ENCODE results near the gene UMAD1.
"Not testable (repeated sequence)": the region's sequence is repeated elsewhere in the genome, so short reads cannot be mapped to it uniquely, and the experiment has no call there.

Gene UMAD1

DNA sequence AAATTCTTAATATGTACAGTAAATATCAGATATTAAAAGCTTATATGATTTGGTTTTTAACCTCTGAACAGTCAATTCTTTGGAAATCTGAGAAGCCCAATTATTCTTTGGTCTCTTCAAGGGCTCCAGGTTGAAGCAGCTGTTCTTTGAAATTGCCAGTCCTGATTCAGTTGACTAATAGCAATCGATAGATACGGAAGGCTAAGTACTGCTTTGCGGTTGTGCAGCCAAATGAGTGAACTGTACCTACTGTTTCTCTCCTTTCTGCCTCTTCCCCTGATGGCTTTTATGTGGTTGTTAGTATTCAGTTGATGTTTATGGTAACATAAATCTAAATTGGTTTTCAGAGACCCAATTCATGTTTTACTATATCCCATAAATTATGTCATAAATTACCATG lies 181.0 kb downstream of the UMAD1 start:
- in situ Hi-C loops (cut with MboI; ENCODE audit: low sequenced_read_pairs) = no loop called here

DNA sequence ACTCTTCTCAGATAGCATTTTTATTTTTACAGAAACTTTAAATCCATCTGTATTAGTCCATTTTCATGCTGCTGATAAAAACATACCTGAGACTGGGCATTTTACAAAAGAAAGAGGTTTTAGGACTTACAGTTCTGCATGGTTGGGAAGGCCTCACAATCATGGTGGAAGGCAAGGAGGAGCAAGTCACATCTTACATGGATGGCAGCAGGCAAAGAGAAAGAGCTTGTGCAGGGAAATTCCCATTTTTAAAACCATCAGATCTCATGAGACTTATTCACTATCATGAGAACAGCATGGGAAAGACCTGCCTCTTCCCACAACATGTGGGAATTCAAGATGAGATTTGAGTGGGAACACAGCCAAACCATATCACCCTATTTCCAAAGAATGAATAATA lies 184.7 kb downstream of the UMAD1 start:
- in situ Hi-C loops (cut with MboI; ENCODE audit: low sequenced_read_pairs) = not testable (repeated sequence)

DNA sequence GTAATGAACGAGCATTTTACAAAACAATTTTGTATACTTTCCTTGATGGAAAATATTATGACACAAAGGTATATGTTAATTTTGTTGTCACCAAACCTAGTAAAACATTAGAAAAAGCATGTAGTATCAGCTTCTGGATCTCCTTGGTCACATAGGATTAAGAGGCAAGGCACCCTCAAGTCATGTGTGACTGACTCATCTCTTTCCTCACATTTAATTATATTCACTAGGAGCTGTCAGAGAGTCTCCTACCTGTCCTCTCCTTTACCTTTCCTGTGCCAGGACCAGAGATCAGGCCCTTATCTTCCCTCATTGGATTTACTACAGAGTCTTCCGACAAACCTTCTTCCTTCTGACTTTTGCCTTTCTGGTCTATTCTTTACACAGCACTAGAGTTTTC lies 189.1 kb downstream of the UMAD1 start:
- in situ Hi-C loops (cut with MboI; ENCODE audit: low sequenced_read_pairs) = no loop called here

DNA sequence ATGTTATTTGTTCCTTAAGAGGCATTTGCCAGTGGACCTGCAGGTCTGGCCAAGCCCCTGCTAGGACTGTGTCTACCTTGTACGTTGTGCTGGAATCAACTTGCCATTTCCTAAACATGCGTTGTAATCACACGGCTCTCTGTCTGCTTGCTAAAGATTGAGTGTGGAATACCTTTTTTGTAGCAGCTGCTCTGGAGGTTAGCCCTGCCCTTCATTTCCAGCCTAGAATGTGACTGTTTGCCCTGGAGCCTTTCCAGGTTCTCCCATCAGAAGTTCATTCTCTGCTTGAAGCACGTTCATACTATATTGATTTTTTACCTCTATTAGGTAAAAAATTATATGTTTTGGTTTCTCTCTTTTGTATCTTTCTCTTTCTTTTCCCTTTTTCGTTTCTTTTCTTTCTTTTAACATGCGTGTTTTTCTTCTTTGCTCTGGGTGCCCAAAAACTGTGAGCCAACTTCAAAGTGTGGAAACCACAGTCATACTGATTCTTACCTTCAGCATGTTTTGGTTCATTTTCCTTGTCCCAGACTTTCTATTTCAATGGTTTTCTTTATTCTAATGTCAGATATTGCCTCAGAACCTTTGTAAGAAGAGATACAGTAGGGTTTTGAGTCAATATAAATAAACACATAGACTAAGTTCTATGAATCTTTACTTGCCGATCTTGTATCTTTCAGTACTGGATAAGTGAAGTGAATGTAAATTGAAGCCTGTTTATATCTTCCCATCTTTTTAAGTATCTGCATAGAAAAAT lies 189.7 kb downstream of the UMAD1 start:
- in situ Hi-C loops (cut with MboI; ENCODE audit: low sequenced_read_pairs) = no loop called here

DNA sequence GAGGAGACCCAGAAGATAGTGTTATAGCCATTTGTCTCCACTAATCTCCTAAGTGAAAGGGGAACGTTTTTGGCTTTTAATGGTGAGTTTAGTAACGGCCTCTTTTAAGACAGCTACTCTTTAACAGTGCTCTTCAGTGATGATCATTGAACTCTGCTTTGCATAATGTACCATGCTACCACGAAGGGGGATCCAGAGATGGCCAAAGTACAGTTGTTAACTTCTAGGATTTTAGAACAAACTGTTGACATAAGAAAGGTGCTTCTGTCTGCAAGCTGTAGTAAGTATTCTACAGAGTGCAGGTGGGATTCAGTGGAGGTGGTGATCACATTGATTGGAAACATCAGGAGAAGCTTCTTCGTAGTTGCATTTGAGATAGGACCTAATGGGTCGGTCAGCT lies 192.0 kb downstream of the UMAD1 start:
- in situ Hi-C loops (cut with MboI; ENCODE audit: low sequenced_read_pairs) = no loop called here

DNA sequence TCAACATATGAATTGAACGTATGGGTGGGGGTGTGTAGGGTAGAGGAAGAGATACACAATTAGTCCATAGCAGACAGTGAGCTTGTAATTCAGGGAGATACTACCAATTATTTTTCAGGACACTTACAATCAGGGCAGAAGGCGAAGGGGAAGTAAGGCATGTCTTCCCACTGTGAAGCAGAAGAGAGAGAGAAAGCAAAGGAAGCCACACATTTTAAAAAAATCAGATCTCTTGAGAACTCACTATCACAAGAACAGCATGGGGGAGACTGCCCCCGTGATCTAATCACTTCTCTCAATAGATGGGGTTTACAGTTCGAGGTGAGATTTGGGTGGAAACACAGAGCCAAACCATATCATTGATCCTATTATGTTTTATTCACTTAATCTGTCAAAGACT lies 194.2 kb downstream of the UMAD1 start:
- in situ Hi-C loops (cut with MboI; ENCODE audit: low sequenced_read_pairs) = no loop called here

GRCh38 chr7:7841027-7841426 lies 200.5 kb downstream of the UMAD1 start:
- in situ Hi-C loops (cut with MboI; ENCODE audit: low sequenced_read_pairs) = no loop called here

DNA sequence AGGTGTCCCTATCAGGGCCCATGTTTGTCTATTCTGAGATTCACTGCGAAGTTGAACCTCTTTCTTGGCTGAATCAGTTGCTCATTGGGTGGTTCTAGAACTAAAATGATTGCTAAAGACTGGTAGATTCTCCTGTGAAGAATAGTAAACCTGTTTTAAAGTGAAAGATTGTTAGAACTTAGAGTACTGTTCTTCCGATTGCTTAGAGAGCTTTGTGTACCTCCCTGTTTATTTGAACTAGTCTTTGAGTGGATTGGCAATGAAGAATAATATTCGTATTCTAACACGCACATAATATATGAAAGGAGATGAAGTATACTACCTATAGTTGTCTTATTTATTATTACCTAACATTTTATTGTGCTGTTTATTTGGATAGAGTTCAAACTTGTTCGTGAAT lies 202.7 kb downstream of the UMAD1 start:
- in situ Hi-C loops (cut with MboI; ENCODE audit: low sequenced_read_pairs) = no loop called here

DNA sequence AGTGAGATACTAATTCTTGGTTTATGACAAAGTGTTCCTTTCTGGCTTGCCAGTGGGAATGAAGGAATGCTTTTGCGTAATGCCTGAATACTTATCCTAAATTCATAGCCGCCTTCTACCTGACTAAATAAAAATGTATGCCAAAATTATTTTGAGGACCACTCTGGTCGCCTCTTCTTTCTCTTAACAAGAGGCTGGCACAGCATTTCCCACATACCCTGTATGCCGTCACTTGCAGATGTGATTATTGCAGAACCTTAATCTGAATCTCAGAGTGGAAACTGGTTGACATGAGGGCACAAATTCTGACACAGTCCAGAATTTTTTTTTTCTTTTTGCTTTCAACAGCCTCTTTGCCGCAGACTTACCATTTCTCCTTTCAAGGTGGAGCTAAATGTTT lies 203.4 kb downstream of the UMAD1 start:
- in situ Hi-C loops (cut with MboI; ENCODE audit: low sequenced_read_pairs) = no loop called here

DNA sequence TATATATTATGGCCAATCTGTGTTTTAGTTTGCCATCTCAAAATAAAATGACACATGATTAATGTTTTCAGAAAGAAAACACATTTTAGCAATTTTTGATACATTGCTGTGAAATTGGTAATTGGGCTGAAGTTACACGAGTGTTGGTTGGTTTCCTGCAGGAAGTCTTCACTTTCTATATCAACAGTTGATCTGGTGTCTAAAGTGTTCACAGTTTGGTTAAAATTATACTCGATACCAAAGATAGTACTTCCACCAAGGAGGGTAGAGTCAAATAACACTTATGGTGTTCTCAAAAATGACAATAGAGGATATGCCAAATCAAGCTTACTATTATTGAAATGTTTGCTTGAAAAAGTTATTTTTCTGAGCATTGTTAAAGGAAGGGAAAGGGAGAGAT lies 207.7 kb downstream of the UMAD1 start:
- in situ Hi-C loops (cut with MboI; ENCODE audit: low sequenced_read_pairs) = no loop called here

GRCh38 chr7:7848892-7849291 lies 208.3 kb downstream of the UMAD1 start:
- in situ Hi-C loops (cut with MboI; ENCODE audit: low sequenced_read_pairs) = no loop called here

- in situ Hi-C loops (cut with MboI; ENCODE audit: low sequenced_read_pairs) = no loop called here
These were observed 209.6 kb downstream of the UMAD1 start for GRCh38 chr7:7850150-7850549.

GRCh38 chr7:7851381-7851780 lies 210.8 kb downstream of the UMAD1 start:
- in situ Hi-C loops (cut with MboI; ENCODE audit: low sequenced_read_pairs) = no loop called here

DNA sequence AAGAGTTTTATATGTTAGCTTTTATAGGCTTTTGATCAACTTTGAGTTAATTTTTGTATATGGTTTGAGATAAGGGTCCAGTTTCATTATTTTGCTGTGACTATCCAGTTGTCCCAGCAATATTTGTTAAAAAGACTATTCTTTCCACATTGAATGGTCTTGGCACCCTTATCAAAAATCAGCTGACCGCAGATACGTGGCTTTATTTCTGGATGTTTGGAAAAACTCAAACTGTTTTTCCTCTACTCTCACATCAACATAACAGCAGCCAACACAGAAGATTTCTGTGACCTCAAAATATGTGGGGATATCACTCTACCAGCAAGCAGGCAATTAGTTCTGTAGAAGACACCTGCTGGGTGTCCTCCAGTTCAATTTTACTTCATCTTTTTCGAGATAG lies 211.4 kb downstream of the UMAD1 start:
- in situ Hi-C loops (cut with MboI; ENCODE audit: low sequenced_read_pairs) = no loop called here

DNA sequence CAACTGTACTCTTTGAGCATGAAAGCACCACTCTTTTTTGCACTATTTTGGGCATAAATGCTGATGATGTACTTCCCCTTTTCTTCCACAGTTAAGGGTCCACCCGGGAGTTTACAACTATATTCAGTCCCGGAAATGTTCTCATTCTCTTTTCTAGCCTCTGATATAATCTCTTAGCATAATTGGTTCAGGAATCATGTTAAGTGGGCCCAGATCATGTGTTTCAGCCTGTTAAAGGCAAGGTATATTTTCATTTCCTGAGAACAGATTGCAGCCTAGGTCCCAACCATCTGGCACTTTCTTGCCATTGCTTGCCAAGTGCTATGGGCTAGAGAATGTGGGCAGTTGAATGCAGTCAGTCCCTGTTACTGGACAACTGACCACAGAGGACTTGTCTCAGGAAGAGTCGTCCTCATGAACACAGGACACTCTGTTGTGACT lies 216.6 kb downstream of the UMAD1 start:
- in situ Hi-C loops (cut with MboI; ENCODE audit: low sequenced_read_pairs) = no loop called here

DNA sequence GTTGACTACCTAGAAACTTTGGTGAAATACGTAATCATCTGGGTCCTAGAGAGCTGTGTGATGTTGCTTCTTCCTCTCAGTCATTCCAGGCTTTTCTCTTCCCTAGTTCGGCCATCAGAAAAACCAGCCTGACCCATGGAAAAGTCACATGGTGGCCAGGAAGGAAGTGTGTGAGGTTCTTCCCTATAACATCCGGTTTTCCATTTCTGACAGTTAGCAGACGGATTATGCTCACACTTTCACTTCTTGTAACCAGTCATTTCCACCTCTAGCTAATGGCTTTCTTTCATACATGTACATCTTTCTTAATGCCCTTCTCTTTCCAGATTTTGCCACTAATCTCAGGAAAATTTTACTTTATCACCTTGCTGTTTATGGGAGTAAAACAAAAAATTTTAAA lies 218.0 kb downstream of the UMAD1 start:
- in situ Hi-C loops (cut with MboI; ENCODE audit: low sequenced_read_pairs) = no loop called here

DNA sequence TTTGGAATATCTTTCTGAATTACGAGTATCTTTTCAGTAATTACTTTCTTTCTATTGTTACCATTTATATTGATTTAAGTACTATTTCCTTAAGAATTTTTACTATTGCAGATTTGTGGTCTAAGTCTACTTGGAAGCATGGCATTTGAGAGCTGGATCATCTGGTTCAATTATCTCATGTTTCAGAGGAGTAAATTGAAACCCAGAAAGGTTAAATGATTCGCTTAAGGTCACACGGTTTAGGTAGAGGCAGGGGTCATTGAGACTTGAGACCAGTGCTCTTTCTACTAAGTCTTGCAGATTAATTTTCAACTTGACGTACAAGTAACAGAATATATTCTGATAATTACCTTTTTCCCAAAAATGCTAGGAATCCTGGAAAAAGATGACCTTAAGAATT lies 218.9 kb downstream of the UMAD1 start:
- in situ Hi-C loops (cut with MboI; ENCODE audit: low sequenced_read_pairs) = no loop called here

- in situ Hi-C loops (cut with MboI; ENCODE audit: low sequenced_read_pairs) = no loop called here
These were observed 220.7 kb downstream of the UMAD1 start for GRCh38 chr7:7861211-7861633.

- in situ Hi-C loops (cut with MboI; ENCODE audit: low sequenced_read_pairs) = no loop called here
These were observed 221.8 kb downstream of the UMAD1 start for GRCh38 chr7:7862393-7862792.

- in situ Hi-C loops (cut with MboI; ENCODE audit: low sequenced_read_pairs) = no loop called here
These were observed 227.5 kb downstream of the UMAD1 start for GRCh38 chr7:7867846-7868571.

DNA sequence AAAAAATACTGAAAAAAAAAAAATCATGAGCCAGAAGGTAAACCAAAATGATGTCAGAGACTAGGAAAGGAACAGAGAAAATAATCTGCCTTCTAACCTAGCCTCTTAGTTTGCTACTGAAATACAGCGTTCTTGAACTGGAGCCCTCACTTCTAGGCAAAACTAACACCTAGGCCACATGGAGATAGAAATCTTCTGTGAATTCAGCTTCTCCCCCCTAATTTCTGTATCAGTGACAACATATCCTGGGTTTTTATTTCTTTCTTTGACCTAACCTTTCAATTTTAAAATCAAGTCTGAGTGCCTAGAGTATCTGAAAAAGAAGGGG lies 228.0 kb downstream of the UMAD1 start:
- in situ Hi-C loops (cut with MboI; ENCODE audit: low sequenced_read_pairs) = no loop called here

GRCh38 chr7:7869036-7869435 lies 228.5 kb downstream of the UMAD1 start:
- in situ Hi-C loops (cut with MboI; ENCODE audit: low sequenced_read_pairs) = no loop called here

DNA sequence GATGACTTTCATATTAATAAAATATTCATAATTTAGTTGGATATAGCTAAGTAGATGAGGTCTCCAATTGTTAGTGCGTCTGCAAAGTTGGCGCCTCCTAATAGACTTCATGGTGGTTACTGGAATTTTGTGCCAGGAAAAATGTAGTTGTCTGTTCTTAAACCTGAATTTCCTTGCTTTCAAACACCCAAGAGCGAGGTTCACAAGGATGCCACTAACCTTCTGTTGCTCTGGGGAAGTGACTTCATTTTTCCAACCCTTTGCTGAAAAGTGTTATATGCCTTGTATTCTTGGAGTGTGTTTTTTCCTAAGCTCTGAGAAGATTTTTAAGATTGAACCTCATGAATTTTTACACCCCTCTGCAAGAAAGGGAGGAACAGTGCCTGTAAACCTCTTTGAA lies 229.1 kb downstream of the UMAD1 start:
- in situ Hi-C loops (cut with MboI; ENCODE audit: low sequenced_read_pairs) = no loop called here
